PC-9 (cell line): ENCODE results near the gene CAMTA1. TPM values are rescaled to one million over a fixed set of nuclear protein-coding genes. Genes with fewer than 3 reads are reported as not detected.
A peak's percentile ranks its signal among the peaks of the same experiment; 100 is the strongest.

Experiments
- BruUV-seq: library from RNA; stranded (reverse); fragments of 400-500 nt; replicated peaks from 2 replicates; lab custom pipeline; 2021; lab: Mats Ljungman, UMichigan
- CTCF ChIA-PET: fragments of 300-600 bp; sonication (Branson Sonifier 250); formaldehyde crosslinking; loops from one replicate; lab custom pipeline; 2022; ENCODE audit warnings: antibody characterized with exemption; lab: Charles Lee
- POLR2A ChIA-PET: fragments of 300-600 bp; sonication (Branson Sonifier 250); formaldehyde crosslinking; loops from one replicate; lab custom pipeline; 2022; ENCODE audit warnings: antibody characterized with exemption; ENCODE audit not compliant: unreplicated experiment; lab: Charles Lee
- DNase-seq, 2 experiments: peaks; one replicate each; pipeline versions ENCODE4 v3.0.0 to v3.0.0-alpha.2; 2015 to 2022; ENCODE audit warnings: mixed read lengths in 1 of 2
- H2AFZ ChIP-seq: fragments of 200-600 bp; sonication (generic); 2 replicates; pipeline ENCODE4 v1.8.1; 2017; ENCODE audit warnings: antibody characterized with exemption
- H3F3A ChIP-seq: fragments of 200-600 bp; sonication (generic); 2 replicates; pipeline ENCODE4 v1.8.1; 2017; ENCODE audit warnings: antibody characterized with exemption, mild to moderate bottlenecking, low read depth; ENCODE audit not compliant: insufficient read depth
- H3K27ac ChIP-seq: fragments of 200-600 bp; sonication (generic); 2 replicates; pipeline ENCODE4 v1.6.1; 2016; ENCODE audit warnings: mixed run types
- H3K27me3 ChIP-seq: fragments of 200-600 bp; sonication (generic); 2 replicates; pipeline ENCODE4 v1.6.1; 2016; ENCODE audit warnings: low read depth, mixed run types; ENCODE audit not compliant: insufficient read depth
- H3K36me3 ChIP-seq: fragments of 200-600 bp; sonication (generic); 2 replicates; pipeline ENCODE4 v1.6.1; 2016; ENCODE audit warnings: low read depth, mixed run types
- H3K4me1 ChIP-seq: fragments of 200-600 bp; sonication (generic); replicated peaks from 2 replicates; pipeline ENCODE4 v1.6.1; 2016; ENCODE audit warnings: mixed run types; ENCODE audit not compliant: insufficient read depth
- H3K4me2 ChIP-seq: fragments of 200-600 bp; sonication (generic); 2 replicates; pipeline ENCODE4 v1.6.1; 2017; ENCODE audit warnings: mixed run types
- H3K4me3 ChIP-seq: fragments of 200-600 bp; sonication (generic); 2 replicates; pipeline ENCODE4 v1.6.1; 2016; ENCODE audit warnings: mixed run types
- H3K79me2 ChIP-seq: fragments of 200-600 bp; sonication (generic); 2 replicates; pipeline ENCODE4 v1.6.1; 2017; ENCODE audit warnings: low read depth, mixed run types
- H3K9me2 ChIP-seq: fragments of 200-600 bp; sonication (generic); 2 replicates; pipeline ENCODE4 v1.8.1; 2017; ENCODE audit warnings: mild to moderate bottlenecking; ENCODE audit not compliant: insufficient read depth
- H3K9me3 ChIP-seq: fragments of 200-600 bp; sonication (generic); 2 replicates; pipeline ENCODE4 v1.8.1; 2016; ENCODE audit warnings: low read depth; ENCODE audit not compliant: insufficient read depth
- H4K20me1 ChIP-seq: fragments of 200-600 bp; sonication (generic); 2 replicates; pipeline ENCODE4 v1.8.1; 2017; ENCODE audit not compliant: insufficient read depth
- EZH2 ChIP-seq: fragments of 200-600 bp; sonication (generic); IDR thresholded peaks from 2 replicates; pipeline ENCODE4 v1.8.0; 2017; ENCODE audit warnings: antibody characterized with exemption, low read depth
- intact Hi-C: fragments of 100-400 bp; cut with micrococcal nuclease; formaldehyde crosslinking; loops from one replicate; pipeline ENCODE4 v1.10.0; 2022; ENCODE audit not compliant: unreplicated experiment
- total RNA-seq: library from RNA; stranded (reverse); gene quantifications from 2 replicates; pipeline ENCODE4 v1.2.3, GENCODE V29; 2021
- TF ChIP-seq, protein P1 (sequence below): fragments of 200-600 bp; sonication (generic); conservative IDR thresholded peaks from 2 replicates; pipeline ENCODE4 v1.6.1; 2017; ENCODE audit warnings: mixed run types, antibody characterized with exemption, mild to moderate bottlenecking, moderate library complexity

CAMTA1 gene
- total RNA-seq, 1 experiment from 2014 or later = 72.3 TPM

DNA sequence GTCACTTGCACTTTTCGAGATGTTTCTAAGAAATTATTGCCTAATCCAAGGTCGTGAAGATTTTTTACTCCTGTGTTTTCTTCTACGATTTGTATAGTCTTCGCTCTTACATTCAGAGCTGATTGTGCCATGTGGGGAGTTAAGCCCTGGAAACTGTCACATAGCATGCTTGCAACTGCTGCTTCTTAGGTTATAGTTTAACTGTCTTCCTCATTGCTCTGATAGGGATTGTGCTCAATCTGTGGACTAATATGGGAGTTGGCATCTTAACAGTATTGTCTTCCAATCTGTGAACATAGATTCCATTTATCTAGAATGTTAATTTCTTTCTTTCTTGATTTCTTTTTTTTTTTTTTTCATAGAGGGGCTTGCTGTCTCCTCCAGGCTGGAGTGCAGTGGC is 34.8 kb upstream of the CAMTA1 start:
- DNase-seq = no peak
- H2AFZ ChIP-seq = no peak overlapping the region
- H3K79me2 ChIP-seq = no peaks in the 10 kb centered on the region
- TF ChIP-seq, protein P1, sequence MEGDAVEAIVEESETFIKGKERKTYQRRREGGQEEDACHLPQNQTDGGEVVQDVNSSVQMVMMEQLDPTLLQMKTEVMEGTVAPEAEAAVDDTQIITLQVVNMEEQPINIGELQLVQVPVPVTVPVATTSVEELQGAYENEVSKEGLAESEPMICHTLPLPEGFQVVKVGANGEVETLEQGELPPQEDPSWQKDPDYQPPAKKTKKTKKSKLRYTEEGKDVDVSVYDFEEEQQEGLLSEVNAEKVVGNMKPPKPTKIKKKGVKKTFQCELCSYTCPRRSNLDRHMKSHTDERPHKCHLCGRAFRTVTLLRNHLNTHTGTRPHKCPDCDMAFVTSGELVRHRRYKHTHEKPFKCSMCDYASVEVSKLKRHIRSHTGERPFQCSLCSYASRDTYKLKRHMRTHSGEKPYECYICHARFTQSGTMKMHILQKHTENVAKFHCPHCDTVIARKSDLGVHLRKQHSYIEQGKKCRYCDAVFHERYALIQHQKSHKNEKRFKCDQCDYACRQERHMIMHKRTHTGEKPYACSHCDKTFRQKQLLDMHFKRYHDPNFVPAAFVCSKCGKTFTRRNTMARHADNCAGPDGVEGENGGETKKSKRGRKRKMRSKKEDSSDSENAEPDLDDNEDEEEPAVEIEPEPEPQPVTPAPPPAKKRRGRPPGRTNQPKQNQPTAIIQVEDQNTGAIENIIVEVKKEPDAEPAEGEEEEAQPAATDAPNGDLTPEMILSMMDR = no peak
- no peak for TF ChIP-seq EZH2
- H3K4me2 ChIP-seq = no peak overlapping the region
- H3K9me3 ChIP-seq = no peaks in the 10 kb centered on the region
- H3K9me2 ChIP-seq = no peaks in the 10 kb centered on the region
- intact Hi-C loops = no loop called here
- H3F3A ChIP-seq = no peaks in the 10 kb centered on the region
- no peaks in the 10 kb centered on the region for H3K4me1 ChIP-seq
- H3K27ac ChIP-seq = no peak overlapping the region
- H4K20me1 ChIP-seq = no peaks in the 10 kb centered on the region
- ChIA-PET CTCF (interaction anchor here (0.7 kb wide), 1 partner anchor 896 kb away, joined by 5 read pairs; no protein-coding TSS in a partner anchor), POLR2A (no interaction called here)
- no TSS peak for BruUV-seq
- H3K4me3 ChIP-seq = no peak overlapping the region
- no peaks in the 10 kb centered on the region for H3K36me3 ChIP-seq
- H3K27me3 ChIP-seq = peaks cover 20% of the 10 kb centered on the region; the same call in 1 of the 2 replicates

DNA sequence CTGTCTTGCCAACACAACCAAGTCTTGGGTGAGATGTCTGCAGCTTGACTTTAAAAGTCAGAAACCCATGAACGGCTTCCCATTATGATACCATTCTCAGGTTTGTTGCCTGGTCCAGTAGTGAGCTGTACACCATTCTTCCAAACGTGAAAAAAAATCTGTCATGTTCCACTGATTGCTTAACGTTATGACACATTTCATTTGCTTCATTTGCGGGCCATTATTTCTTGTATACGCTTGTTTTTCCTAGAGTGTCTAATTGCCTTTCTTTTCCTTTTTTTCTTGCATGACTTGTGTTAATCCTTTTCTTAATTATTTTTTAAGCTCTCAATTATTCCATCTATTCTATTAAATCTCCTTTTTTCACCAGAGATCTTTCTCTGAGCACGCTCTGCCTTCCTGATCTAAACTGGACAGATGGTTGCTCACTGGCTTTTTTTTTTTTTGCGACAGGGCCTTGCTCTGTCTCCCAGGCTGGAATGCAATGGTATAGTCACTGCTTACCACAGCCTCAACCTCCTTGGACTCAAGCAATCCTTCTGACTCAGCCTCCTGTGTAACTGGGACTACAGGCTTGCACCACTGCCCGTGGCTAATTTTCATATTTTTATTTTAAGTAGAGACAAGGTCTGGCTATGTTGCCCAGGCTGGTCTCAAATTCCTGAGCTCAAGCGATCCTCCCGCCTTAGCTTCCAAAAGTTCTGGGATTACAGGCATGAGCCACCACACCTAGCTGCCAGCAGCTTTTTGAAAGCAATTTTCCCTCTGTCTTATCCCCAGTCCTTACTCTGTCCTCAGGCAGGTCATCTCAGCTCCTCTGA is 31.7 kb upstream of the CAMTA1 start:
- ChIA-PET CTCF (interaction anchor here (0.7 kb wide), 1 partner anchor 914 kb away, joined by 3 read pairs; no protein-coding TSS in a partner anchor), POLR2A (no interaction called here)
- Histone ChIP-seq H3K4me1 (no peaks in the 10 kb centered on the region), H4K20me1 (no peaks in the 10 kb centered on the region), H3F3A (no peaks in the 10 kb centered on the region), H3K79me2 (no peaks in the 10 kb centered on the region), H2AFZ (no peak overlapping the region), H3K9me3 (no peaks in the 10 kb centered on the region), H3K27me3 (peaks cover 19% of the 10 kb centered on the region; the same call in 1 of the 2 replicates), H3K4me3 (no peak overlapping the region), H3K27ac (no peak overlapping the region), H3K36me3 (no peaks in the 10 kb centered on the region), H3K4me2 (no peak overlapping the region), H3K9me2 (no peaks in the 10 kb centered on the region)
- no peak for TF ChIP-seq EZH2
- TF ChIP-seq, protein P1 = no peak
- DNase-seq = peak in 1 of 2 experiments; percentile 35
- intact Hi-C loops = no loop called here
- no TSS peak for BruUV-seq

DNA sequence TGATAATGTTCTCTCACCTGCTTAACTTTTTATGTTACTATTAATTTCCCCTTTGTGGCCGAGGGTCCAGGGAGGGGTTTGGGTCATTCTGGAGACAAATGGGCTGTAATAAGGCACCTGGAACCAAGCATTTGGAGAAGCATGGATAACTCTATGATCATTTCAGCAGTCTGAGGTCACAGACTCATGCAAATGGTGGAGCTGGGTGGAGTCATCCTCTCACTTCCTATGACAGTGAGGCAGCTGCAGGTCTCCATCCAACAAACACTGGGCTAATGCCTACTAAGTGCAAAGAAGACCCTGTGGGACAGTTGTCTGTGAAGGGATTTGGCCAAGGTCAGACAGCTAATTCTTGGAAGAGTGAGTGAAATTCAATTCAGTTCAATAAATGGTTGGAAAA is 28.8 kb upstream of the CAMTA1 start:
- TF ChIP-seq, protein P1 = no peak
- no peak for TF ChIP-seq EZH2
- CTCF ChIA-PET = no interaction called here
- no peaks in the 10 kb centered on the region for H3K9me3 ChIP-seq
- no peaks in the 10 kb centered on the region for H3K4me1 ChIP-seq
- peaks cover 11% of the 10 kb centered on the region; the same call in 1 of the 2 replicates for H3K27me3 ChIP-seq
- H3K4me3 ChIP-seq = no peak overlapping the region
- H2AFZ ChIP-seq = no peak overlapping the region
- no peak overlapping the region for H3K27ac ChIP-seq
- POLR2A ChIA-PET = no interaction called here
- no peak overlapping the region for H3K4me2 ChIP-seq
- no peaks in the 10 kb centered on the region for H4K20me1 ChIP-seq
- H3F3A ChIP-seq = no peaks in the 10 kb centered on the region
- BruUV-seq = no TSS peak
- no peaks in the 10 kb centered on the region for H3K36me3 ChIP-seq
- no peak for DNase-seq
- H3K79me2 ChIP-seq = no peaks in the 10 kb centered on the region
- no peaks in the 10 kb centered on the region for H3K9me2 ChIP-seq
- intact Hi-C loops = no loop called here
